ENCODE results near the gene CEP20.
A peak's percentile ranks its signal among the peaks of the same experiment; 100 is the strongest.
"Not testable (repeated sequence)": the region's sequence is repeated elsewhere in the genome, so short reads cannot be mapped to it uniquely, and the experiment has no call there.

The CEP20 gene

DNA sequence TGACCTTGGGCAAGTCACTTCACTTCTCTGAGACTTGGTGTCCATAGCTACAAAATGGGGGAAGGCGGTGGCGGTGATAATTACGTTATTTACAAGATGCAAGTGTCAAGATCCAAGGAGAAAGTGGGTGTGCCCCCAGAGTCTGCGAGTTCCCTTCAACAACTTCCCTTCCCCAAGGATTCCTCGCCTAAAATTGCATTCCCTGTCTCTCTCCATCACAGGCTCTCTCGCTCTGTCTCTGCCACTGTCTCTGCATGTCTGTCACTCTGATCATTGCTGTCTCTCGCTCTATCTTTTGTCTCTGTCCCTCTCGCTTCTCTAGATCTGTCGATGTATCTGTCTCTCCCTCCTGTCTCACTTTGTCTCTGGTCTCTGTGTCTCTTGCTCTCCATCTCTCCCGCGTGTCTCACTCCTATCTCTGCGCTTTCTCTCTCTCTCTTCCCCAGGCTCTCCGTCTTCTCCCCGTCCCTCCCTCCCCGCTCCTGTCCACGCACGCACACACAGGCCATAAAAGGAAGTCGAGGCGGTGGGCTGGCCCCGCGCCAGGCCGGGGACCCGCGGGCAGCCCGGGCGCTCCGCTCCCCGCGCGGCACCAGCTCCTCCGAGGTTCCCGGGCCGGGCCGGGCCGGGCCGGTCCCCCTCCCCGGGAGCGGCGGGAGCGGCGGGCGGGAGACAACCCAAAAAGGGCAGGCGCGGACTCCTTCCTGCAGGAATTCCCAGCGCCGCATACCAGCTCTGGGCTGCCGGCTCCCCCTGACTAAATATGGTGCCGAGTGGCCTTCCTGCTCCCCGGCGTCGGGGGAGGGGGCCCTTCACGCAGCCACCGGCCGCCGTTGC lies 30.5 kb downstream of the CEP20 start:
- peak in 1 of 14 donors; percentile 7 for DNase-seq

DNA sequence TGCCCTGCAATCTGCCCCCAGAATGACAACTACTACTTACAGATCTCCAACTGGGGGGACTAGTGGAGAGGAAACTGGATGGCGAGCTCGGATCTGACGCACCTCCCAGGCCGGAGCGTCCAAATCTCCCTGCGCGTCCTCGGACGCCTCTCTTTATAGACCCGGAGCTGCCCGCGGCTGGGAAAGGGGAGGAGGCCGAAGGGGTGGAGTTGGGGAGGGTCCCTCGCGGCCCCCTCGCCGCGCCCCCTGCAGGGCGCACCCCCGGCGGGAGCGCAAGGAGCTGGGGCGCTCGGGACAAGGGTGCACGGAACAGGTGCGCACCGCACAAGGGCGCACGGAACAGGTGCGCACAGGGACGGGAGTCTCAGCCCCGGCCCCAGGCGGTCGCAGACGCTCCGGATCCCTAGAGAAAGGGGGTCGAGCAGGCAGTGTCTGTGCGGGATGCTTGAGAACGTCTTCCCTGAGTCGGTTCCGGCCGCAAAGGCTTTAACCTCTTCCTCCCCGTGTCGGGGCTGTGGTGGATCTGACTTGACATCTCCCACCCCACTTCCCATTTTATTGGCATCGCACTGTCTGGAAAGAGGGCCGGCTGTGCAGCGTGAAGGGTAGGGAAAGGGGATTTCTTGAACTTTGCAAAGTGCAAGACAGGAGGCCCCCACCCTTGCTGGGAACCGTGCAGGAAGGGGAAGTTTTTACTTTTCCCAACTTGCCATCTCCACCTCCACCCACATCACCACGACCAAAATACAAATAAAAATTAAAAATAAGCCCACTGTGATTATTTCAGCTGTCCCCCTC lies 31.3 kb downstream of the CEP20 start, which contains the start of gene MYH11:
Gene MYH11, minus strand, starts transcription at position 128 of the 798 bp plus-strand sequence. CDS start 18,776 bp downstream, outside the sequence.
- no peak for DNase-seq

DNA sequence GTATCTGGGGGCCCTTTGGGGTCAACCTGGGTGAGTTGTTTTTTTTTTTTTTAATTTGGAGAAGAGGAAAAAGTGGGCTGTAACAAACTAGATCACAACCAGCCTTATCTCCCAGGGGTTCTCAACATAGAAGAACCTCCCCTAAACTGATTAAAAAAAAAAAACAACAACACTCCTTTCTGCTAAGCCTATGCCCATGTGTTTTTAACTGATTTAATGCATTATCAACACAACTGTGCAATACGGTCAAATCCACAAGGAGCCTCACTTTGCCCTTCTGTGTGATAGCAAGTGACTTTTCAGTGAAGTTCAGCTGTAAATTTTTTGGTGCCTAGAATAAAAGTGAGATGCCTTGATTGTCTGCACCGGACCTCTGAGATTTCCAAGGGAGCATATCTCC lies 32.2 kb downstream of the CEP20 start:
- DNase-seq, result no peak

DNA sequence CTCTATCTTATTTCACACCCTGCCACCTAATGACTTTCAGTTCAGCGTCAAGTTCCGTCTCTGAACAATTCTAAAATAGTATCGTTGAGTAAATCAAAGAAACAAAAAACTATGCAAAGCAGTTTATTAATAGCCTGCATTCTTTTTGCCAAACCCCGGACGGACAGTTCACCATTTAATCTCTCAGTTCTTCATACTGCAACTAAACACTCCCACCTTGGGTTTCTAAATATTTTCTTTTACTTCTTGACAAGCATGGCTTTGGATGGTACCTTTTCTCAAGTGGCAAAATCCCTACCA lies 32.7 kb downstream of the CEP20 start:
- no peak for DNase-seq

DNA sequence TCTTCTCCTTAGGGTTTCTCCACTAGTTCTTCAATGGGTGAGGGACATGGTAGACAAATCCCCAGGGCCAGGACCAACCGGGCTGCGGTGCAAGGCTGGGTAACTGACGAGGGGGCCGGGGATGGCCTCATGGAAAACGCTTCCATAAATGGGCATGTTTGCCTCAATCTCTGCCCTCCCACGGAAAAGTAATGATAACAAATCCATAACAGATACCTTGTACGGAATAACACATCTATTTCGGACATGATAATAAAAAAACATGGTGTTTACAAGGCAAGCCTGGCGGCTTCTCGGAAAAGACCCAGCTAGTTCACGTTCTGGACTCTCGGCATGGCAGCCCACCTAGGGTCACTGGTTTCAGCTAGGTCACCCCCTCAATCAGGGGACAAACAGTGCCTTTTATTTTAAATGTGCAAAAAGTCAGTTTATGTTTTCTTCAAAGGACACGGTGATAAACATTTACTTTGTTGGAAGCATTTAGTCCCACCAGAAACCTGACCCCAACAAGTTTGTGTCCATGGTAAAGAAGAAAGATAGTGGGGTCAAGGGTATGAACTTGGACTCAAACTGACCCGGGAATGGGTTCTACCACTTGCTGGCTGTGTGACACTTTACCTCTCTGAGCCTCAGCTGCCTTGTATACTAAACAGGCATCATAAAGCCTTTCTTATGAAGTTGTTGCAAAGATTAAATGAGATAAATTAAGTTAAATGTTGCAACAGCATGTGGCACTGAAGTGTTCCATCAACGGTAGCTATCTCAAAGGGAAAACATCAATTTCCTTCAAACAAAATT lies 33.3 kb downstream of the CEP20 start:
- DNase-seq, result no peak

DNA sequence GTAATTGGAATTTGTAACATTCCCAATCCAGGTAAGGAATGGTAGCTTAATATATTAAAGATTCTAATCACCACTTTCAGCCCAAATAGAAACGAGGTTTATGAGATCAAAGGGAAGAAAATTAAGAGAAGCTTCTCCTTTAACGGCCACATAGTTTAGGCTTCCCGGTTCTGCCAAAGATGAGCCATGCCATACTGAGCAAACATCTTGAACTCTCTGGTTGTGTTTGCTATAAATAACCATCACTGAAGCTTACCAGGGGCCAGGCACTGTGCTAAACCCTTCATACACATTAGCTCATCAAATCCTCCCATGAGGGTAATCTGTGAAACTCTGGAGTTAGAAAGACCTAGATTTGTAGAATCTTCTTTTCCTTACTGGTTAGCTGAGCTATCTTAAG lies 34.3 kb downstream of the CEP20 start:
- DNase-seq, result no peak

DNA sequence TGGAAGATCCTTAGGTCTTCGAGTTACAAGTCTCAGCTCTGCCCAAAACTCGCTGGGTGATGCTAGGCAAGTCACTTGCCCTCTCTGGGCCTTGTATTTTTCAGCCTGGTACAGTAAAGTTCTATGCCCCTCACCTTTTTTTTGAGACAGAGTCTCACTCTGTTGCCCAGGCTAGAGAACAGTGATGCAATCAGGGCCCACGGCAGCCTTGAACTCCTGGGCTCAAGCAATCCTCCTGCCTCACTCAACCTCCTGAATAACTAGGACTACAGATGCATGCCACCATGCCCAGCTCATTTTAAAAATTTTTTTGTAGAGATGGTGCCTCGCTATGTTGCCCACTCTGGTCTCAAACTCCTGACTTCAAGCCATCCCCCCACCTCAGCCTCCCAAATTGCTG lies 35.4 kb downstream of the CEP20 start:
- DNase-seq, result no peak

DNA sequence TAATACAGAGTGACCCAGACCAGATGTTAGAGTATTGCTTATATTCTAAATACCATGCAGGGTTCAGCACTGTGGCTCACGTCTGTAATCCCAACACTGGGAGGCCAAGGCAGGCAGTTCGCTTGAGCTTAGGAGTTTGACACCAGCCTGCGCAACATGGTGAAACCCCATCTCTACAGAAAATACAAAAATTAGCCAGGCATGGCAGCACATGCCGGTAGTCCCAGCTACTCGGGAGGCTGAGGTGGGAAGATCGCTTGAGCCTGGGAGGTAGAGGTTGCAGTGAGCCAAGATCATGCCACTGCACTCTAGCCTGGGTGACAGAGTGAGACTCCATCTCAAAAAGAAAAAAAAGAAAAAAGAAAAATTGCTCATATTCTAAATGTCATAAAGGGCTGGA lies 37.8 kb downstream of the CEP20 start:
- not testable (repeated sequence) for DNase-seq

DNA sequence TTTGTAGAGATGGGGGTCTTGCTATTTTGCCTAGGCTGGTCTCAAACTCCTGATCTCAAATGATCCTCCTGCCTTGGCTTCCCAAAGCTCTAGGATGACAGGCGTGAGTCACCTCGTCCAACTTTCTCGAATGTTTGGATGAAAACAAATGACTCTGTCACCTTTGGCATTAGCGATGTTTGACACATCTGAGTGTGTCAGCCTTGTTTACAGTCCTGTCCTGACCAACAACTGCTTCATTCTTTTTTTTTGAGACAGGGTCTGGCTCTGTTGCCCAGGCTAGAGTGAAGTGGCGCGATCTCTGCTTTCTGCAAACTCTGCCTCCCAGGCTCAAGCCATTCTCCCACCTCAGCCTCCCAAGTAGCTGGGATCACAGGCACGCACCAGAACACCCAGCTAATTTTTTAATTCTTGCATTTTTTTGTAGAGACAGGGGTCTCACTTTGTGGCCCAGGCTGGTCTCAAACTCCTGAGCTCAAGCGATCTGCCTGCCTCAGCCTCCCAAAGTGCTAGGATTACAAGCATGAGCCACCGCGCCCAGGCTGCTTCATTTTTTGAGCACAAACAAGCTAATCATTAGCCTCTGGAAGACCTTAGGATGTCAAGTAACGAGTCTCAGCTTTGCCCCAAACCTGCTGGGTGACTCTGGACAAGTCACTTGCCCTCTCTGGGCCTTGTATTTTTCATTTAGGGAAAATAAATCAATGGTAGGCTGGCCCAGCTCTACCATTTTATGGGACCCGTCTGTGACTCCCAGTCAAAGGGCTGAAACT lies 39.0 kb downstream of the CEP20 start:
- DNase-seq, result no peak

DNA sequence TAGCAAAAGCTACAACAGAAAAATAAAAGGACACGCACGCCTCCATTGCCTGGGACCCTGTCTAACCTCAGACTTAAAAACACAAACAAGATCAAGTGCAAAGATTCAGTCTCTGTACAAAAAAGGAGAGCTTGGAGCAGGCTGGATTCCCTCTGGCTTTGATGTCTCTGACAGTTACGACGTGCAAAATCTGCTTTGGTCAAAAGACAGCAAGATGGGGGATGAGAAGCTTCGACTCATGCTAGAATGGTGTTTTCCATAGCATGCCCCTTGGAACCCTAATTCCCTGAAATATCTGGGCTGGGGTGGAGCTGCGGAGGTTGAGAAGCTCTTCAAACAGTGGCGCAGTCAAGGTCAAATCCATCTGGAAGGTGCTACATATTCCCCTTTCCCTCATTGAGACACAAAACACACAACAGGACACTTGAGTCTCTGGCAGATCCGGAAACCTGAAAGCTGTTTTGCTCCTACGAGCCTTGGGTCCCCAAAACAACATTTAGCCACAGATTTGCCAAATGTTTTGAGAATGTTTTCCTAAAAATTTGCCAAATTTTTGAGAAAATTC lies 40.7 kb downstream of the CEP20 start:
- DNase-seq, result no peak

DNA sequence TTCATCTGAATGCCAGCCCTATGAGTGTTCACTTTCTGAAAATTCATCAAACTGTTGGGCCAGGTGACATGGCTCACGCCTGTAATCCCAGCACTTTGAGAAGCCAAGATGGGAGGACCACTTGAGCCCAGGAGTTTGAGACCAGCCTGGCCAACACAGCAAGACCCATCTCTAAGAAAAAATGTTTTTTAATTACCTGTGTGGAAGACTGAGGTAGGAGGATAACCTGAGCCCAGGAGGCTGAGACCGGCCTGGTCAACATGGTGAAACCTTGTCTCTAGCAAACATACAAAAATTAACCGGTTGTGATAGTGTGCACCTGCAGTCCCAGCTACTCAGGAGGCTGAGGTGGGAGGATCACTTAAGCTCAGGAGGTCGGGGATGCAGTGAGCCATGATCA lies 41.9 kb downstream of the CEP20 start:
- no peak for DNase-seq

DNA sequence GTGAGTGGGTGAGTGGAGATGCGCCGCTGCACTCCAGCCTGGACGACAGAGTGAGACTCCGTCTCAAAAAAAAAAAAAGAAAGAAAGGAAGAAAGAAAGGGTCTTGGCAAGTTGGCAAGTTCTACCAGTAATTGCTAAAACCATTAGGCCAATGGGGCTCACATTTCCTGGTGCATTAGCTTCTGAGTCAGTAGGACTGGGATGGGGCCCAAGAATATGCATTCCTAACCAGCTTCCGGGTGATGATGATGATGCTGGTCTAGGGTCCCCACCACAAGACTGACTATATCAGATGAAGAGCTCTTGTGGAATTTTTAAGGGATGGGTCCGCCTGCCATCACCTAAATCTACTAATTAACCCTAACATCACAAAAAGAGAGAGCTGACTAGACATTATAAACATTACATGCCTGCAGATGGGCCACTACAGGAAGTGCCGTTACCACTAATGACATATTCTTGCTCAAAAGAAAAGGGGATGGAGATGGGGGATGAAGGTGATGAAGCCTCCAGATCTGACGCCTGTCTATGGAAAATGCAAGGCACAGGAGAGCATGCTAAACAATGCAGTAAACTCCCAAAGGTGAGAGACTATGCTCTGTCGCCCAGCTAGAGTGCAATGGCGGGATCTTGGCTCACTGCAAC lies 44.6 kb downstream of the CEP20 start:
- no peak for DNase-seq

DNA sequence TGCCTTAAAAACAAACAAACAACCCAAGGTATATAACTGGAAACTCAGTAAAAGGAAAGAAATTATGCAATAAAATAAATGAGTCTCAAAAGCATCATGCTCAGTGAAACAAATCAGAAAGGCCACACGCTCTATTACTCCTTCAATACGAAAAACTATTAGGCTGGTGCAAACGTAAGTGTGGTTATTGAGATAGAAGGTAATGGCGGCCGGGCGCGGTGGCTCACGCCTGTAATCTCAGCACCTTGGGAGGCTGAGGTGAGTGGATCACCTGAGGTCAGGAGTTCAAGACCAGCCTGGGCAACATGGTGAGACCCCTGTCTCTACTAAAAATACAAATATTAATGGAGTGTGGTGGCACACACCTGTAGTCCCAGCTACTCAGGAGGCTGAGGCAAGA lies 49.2 kb downstream of the CEP20 start:
- not testable (repeated sequence) for DNase-seq

DNA sequence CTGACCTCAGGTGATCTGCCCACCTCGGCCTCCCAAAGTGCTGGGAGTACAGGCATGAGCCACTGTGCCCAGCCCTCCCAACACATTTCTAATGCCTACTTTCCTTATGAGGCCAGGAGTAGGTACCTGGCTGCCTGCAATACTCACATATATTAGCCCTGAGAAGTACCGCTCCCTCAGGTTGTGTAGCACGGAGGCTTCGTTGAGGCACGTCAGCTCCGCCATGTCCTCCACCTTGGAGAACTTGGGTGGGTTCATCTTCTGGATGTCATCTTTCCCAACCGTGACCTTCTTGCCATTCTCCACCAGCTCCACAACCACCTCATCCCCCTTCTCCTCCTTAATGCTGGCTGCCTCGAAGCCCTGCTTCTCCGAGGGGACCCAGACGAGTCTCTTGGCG lies 50.6 kb downstream of the CEP20 start:
- no peak for DNase-seq

DNA sequence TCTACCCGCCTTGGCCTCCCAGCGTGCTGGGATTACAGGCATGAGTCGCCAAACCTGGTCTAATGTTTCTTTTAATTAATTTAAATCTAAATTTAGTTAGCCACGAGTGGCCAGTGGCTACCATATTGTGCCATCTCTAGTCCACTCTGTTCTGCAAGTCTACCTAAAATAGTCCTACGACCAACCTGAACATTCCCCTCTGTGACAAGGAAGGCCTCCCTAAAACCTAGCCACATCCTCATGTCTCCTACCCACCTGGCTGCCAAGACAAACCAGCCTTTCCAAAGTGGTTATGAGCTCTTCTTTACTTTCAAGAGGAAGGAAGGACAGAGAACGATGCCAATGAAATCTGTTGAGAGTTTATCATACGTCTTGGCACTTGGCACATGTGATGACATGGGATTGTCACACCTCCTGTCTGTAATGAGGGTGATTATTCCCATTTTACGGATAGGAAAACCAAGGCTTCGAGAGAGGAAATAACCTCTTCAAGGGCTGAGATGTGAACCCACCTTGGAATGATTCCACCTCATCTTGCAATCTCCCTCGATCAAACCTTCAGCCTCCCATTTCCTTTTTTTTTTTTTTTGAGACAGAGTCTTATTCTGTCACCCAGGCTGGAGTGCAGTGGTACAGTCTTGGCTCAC lies 51.3 kb downstream of the CEP20 start:
- no peak for DNase-seq

DNA sequence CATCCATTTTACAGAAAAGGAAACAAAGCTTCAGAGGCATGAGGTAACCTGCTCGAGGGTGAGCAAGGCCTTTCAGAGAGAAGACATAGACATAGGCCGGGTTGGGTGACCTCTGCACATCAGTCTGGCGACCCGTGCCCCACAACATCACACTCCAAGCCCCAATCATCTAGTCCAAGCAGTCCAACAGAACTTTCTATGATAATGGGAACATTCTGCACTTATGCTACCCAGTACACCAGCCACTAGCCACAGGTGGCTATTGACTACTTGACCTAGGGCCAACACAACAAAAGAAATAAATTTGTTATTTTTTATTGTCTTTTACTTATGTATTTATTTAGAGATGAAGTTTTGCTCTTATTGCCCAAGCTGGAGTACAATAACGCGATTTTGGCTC lies 52.3 kb downstream of the CEP20 start:
- no peak for DNase-seq

DNA sequence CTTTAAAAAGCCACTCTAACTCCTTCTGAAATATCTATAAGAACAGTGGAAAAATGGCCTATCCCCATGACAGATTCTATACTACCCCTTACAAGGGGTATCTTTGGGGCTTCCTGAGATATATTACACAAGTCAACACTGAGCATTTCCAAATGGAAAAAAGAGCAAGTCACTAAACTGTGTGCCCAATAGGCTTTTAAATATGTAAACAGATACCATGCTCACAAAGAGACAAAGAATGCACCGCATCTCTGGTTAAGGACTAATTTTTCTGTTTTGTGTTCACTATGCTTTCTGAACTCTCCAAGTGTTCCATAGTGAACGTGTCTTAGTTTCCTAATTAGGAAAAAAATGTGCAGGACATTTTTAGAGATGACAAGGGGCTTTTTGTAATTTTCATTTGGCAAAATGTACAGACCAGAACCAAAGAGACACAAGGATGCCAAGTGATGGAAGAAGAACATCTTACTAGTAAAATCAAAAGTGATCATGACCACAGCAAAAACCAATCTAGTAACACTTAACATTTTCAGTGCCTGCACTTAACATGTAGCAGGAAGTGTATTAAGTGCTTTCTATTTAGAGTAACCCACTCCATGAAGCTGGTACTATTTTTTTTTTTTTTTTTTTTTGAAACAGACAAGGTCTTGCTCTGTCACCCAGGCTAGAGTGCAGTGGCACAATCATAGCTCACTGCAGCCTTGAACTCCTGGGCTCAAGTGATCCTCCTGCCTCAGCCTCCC lies 53.1 kb downstream of the CEP20 start:
- no peak for DNase-seq

DNA sequence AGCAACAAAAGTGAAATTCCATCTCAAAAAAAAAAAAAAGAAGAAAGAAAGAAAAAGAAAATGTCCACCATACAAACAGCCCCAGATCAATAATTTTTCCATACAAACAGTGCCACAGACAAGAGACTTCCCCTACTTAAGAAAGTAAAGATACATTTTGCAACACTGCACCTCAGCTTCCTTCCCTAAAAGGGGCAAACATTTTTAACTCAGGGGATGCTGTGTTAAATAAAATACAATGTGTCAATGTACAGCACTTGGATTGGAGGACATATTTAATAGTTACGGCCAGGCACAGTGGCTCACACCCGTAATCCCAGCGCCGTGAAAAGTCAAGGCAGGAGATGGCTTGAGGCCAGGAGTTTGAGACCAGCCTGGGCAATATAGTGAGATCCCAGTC lies 53.9 kb downstream of the CEP20 start:
- DNase-seq, result no peak

DNA sequence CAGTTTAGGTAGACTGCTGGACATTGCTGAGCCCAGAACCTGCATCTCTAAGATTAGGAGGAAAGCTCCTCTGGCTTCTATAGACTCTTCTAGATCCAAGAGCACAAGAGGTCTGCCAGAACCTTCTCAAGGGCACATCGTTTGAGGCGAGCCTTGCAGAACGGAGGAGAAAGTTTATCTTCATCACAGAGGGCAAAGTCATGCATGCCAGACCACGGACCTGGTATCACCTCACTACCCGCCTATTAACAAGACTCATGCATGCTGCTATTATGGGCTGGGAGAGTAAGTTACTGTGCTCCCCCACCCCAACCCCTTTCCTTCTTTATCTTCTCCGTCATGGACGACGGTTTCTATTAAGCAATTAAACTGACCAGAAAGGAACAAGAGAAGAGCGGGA lies 54.9 kb downstream of the CEP20 start:
- no peak for DNase-seq

DNA sequence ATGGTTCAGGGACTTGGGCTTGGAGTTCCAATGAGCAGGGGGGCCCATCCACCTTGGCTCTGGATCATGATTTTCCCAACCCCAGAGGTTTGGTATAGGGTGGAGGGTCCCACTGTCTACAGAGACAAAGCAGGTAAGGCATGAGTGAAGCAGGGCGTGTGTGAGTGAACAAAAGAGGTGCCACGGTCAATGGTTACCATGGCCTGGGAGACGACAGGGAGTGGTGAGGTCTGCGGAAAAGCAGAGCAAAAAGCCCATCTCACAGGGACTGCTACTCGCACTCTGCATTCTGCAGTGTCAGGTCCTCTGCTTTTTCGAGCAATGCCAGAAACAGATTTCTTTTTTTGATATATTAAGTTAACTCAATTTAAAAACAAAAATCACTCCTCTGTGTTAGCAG lies 56.2 kb downstream of the CEP20 start:
- no peak for DNase-seq

All from C1 segment of cervical spinal cord (tissue), 14 donors.